Activated T-cell treated with anti-CD3 and anti-CD28 coated beads, Interleukin-2, amount 50 U/mL, for 48 hours (primary cell): Measurements from ENCODE around the gene IL19.

Experiments
- DNase-seq, 2 experiments: peaks; one replicate each; pipeline ENCODE4 v3.0.0-alpha.2; 2020

Gene IL19

GRCh38 chr1:206866062-206866461, 95.5 kb downstream of the IL19 start:
- DNase-seq: no peak

GRCh38 chr1:206867239-206867638, 96.7 kb downstream of the IL19 start:
- DNase-seq: no peak

GRCh38 chr1:206867716-206868115, 97.1 kb downstream of the IL19 start:
- DNase-seq: no peak

- no peak for DNase-seq
Observed at GRCh38 chr1:206868264-206868663, 97.7 kb downstream of the IL19 start.

GRCh38 chr1:206872139-206872538, 101.6 kb downstream of the IL19 start:
- DNase-seq: no peak

- no peak for DNase-seq
Observed at GRCh38 chr1:206873603-206874188, 103.1 kb downstream of the IL19 start.

GRCh38 chr1:206875752-206876377, 105.3 kb downstream of the IL19 start:
- DNase-seq: no peak

- no peak for DNase-seq
Observed at GRCh38 chr1:206878456-206878855, 107.9 kb downstream of the IL19 start.

- no peak for DNase-seq
Observed at GRCh38 chr1:206880314-206880713, 109.7 kb downstream of the IL19 start.

- no peak for DNase-seq
Observed at GRCh38 chr1:206882555-206882954, 112.0 kb downstream of the IL19 start.

GRCh38 chr1:206883160-206883559, 112.6 kb downstream of the IL19 start:
- DNase-seq: no peak

- no peak for DNase-seq
Observed at GRCh38 chr1:206883876-206884275, 113.3 kb downstream of the IL19 start.

- DNase-seq: no peak
Observed at GRCh38 chr1:206885341-206886060, 114.9 kb downstream of the IL19 start.

GRCh38 chr1:206886831-206887230, 116.3 kb downstream of the IL19 start:
- no peak for DNase-seq

- no peak for DNase-seq
Observed at GRCh38 chr1:206887701-206888100, 117.1 kb downstream of the IL19 start.

GRCh38 chr1:206890125-206891060, 119.8 kb downstream of the IL19 start:
- no peak for DNase-seq

GRCh38 chr1:206891412-206891811, 120.8 kb downstream of the IL19 start:
- DNase-seq: no peak
